Epidermal melanocyte (primary cell): Measurements from ENCODE around the gene TOMM70.
A peak's percentile ranks its signal among the peaks of the same experiment; 100 is the strongest.
"Not testable (repeated sequence)": the region's sequence is repeated elsewhere in the genome, so short reads cannot be mapped to it uniquely, and the experiment has no call there.

Experiments
- DNase-seq: peaks from one replicate; pipeline ENCODE4 v3.0.0; 2011; ENCODE audit warnings: low spot score; ENCODE audit not compliant: insufficient read length

TOMM70 gene

GRCh38 chr3:100400780-100401673, at the start of gene TOMM70, which contains the start of gene LNP1:
Gene TOMM70 (minus strand): TSS chr3:100401089. CDS start chr3:100400949, 140 bp downstream.
Gene LNP1 (plus strand): TSS chr3:100401539. CDS start chr3:100429730, 28,191 bp downstream.
- DNase-seq, result peak; percentile 70

- no peak for DNase-seq
These were observed 48.3 kb upstream of the TOMM70 start for GRCh38 chr3:100449214-100449613.

GRCh38 chr3:100448079-100448478, 47.2 kb upstream of the TOMM70 start:
- no peak for DNase-seq

- DNase-seq, result not testable (repeated sequence)
These were observed 46.2 kb upstream of the TOMM70 start for GRCh38 chr3:100447067-100447466.

GRCh38 chr3:100443690-100444089, 42.8 kb upstream of the TOMM70 start:
- DNase-seq, result no peak

- DNase-seq, result no peak
These were observed 40.0 kb upstream of the TOMM70 start for GRCh38 chr3:100440895-100441294.

- DNase-seq, result no peak
These were observed 37.7 kb upstream of the TOMM70 start for GRCh38 chr3:100438623-100438974.

- DNase-seq, result no peak
These were observed 37.1 kb upstream of the TOMM70 start for GRCh38 chr3:100437721-100438622.

GRCh38 chr3:100436951-100437350, 36.1 kb upstream of the TOMM70 start:
- DNase-seq, result no peak

- DNase-seq, result peak; percentile 38
These were observed 28.4 kb upstream of the TOMM70 start for GRCh38 chr3:100429187-100429716.

GRCh38 chr3:100427699-100428098, 26.8 kb upstream of the TOMM70 start:
- DNase-seq, result no peak

GRCh38 chr3:100426067-100426682, 25.3 kb upstream of the TOMM70 start:
- no peak for DNase-seq

GRCh38 chr3:100425316-100425715, 24.4 kb upstream of the TOMM70 start:
- no peak for DNase-seq

GRCh38 chr3:100424261-100424660, 23.4 kb upstream of the TOMM70 start:
- DNase-seq, result no peak

- no peak for DNase-seq
These were observed 22.7 kb upstream of the TOMM70 start for GRCh38 chr3:100423611-100424010.

GRCh38 chr3:100420885-100421284, 20.0 kb upstream of the TOMM70 start:
- DNase-seq, result no peak

- DNase-seq, result no peak
These were observed 18.5 kb upstream of the TOMM70 start for GRCh38 chr3:100419406-100419805.

- DNase-seq, result no peak
These were observed 16.0 kb upstream of the TOMM70 start for GRCh38 chr3:100416863-100417262.

GRCh38 chr3:100416176-100416575, 15.3 kb upstream of the TOMM70 start:
- no peak for DNase-seq

GRCh38 chr3:100413613-100414012, 12.7 kb upstream of the TOMM70 start:
- DNase-seq, result no peak

GRCh38 chr3:100412912-100413590, 12.2 kb upstream of the TOMM70 start:
- DNase-seq, result no peak
